ENCODE measurements around the gene FAM20B. TPM values are rescaled to one million over a fixed set of nuclear protein-coding genes. Genes with fewer than 3 reads are reported as not detected.

FAM20B gene
- polyA plus RNA-seq, 3 donors: 7.1 to 17.4 (median 15.5) TPM

GRCh38 chr1:179082333-179082998 lies 56.8 kb downstream of the FAM20B start:
- WGBS, 3 donors: 0 to 1% (median 0%) methylated on average over 38 to 52 of the region's 52 CpGs

DNA sequence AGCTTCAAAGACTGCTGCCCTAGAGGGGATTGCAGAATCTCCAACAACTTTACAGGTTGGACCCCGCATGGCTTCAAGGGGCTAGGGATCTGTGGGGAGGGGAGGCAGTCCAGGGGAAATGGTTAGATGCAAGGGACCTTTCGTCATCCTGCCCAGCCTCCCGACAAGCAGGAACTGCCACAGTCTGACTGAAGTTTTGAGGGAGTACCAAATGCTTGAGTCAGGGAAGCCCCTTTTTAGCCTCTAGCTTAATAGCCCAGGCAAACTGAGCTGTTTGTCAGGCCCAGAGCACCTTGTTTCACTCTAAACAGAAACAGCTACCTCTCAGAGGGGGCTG lies 57.3 kb downstream of the FAM20B start:
- no peak overlapping the region for H3K27ac ChIP-seq (ENCODE audit: low read depth, low read length)
- 2 to 5% (median 5%) methylated on average over 3 of the region's 3 CpGs for WGBS, 3 donors

More at GRCh38 chr1:179082333-179082998, 56.8 kb downstream of the FAM20B start:
- no peak overlapping the region for H3K27ac ChIP-seq (ENCODE audit: low read depth, low read length)

DNA sequence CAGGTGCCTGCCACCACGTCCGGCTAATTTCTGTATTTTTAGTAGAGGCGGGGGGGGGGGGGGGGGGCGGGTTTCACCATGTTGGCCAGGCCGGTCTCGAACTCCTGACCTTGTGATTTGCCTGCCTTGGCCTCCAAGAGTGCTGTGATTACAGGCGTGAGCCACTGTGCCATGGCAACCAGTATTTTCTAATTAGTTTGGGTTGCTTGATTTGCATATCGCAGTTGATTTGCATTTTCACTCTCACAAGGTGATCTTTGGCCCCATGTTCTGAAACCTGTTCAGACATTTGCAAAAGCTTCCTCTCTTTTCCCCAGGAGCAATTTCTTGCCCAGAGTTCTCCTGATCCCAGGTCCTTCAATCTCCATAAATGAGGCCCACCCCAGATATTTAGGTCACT lies 57.8 kb downstream of the FAM20B start:
- no peak overlapping the region for H3K27ac ChIP-seq (ENCODE audit: low read depth, low read length)
- WGBS, 3 donors: 64 to 91% (median 87%) methylated on average over 6 to 8 of the region's 8 CpGs

DNA sequence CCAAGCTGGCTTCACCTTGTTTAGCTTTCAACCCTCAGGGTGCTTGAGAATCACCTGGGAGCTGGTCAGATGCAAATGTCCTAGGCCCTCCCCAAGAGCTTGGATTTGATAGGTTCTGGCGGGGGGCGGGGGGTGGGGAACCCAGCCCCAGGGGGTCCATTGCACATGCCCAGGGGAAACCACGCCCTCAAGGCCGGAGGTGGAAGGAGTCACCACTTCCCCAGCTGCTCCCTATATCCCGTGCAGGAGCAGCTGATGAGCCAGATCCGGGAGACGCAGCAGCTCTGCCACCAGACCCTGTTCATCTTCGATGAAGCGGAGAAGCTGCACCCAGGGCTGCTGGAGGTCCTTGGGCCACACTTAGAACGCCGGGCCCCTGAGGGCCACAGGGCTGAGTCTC lies 62.0 kb downstream of the FAM20B start:
- no peak overlapping the region for H3K27ac ChIP-seq (ENCODE audit: low read depth, low read length)
- 61 to 74% (median 72%) methylated on average over 11 of the region's 11 CpGs for WGBS, 3 donors

DNA sequence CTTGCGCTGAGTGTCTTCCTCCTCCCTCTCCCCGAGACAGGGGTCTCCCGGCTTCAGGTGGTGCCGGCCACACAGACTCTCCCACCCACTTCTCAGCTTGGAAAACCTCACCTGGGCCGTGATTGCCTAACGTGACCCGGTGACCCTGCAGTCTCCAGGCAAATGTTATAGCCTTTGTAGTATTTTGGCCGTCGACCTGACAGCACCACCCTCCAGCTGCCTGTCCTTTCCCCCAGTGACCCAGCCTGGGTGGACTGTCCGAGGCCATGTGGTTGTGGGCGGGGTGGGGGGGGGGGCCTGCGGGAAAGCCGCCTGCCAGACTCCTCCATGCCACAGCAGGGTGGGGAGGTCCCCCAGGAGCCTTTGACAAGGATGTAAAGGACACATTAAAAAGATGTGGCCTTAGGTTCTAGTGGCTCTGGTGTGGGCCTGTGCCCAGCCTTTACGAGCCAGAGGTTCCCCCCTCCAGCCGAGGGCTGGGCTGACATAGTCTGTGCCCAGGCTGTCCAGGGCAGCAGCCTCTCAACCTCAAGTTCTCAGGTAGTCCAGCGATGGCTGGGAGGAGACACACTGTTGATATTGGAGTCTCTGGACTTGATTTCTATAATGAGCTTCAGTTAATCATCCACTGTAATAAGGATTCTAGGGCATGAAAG lies 64.3 kb downstream of the FAM20B start:
- 51 to 79% (median 70%) methylated on average over 14 to 16 of the region's 16 CpGs for WGBS, 3 donors
- H3K27ac ChIP-seq (ENCODE audit: low read depth, low read length): no peak overlapping the region

- WGBS, 3 donors: 53 to 71% (median 65%) methylated on average over 8 of the region's 8 CpGs
- no peak overlapping the region for H3K27ac ChIP-seq (ENCODE audit: low read depth, low read length)
Measured at GRCh38 chr1:179090522-179090921, 64.8 kb downstream of the FAM20B start.

DNA sequence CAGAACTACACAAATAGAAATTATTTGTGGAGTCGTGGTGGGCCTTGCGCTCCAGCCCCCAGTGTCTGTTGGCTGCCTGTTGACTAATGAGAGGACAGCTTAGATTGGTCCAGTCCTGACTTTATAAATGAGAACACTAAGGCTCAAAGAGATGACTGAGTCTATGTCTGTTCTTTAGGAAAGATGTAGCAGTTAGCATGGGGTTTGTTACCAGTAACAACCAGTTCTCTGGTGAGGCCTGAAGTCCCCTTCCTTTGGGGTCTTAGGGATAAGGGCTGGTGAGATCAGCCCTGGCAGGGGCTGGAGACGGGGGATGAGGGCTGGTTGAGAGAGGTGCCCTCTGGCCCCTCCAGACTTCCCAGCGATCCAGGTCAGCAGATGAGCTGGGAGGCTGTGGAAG lies 65.2 kb downstream of the FAM20B start:
- H3K27ac ChIP-seq (ENCODE audit: low read depth, low read length): no peak overlapping the region
- 79 to 87% (median 83%) methylated on average over 4 of the region's 4 CpGs for WGBS, 3 donors

DNA sequence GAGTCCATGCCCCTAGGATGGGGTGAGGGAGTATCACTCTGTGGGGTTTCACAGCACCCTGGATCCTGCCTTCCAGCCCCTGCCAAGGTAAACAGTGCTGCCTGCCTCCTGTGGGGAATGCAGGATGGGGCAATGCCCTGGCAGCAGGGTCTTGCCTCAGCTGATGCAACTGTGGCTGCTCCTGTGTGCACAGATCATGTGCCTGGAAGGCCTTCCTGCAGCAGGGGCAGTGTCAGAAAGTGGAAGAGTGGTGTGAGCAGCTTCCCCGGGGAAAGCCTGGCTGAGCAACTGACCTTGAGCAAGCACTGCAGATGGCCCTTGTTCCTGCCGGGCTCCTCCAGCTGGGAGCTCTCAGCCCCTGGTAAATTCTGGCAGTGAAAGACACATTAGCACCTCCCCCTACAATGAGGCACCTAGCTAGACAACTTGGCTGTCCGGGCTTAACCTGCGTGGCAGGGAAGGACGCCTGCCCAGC lies 66.0 kb downstream of the FAM20B start:
- WGBS, 3 donors: 12 to 42% (median 23%) methylated on average over 5 of the region's 5 CpGs
- H3K27ac ChIP-seq (ENCODE audit: low read depth, low read length): no peak overlapping the region

- 88 to 90% (median 89%) methylated on average over 9 of the region's 9 CpGs for WGBS, 3 donors
- H3K27ac ChIP-seq (ENCODE audit: low read depth, low read length): no peak overlapping the region
Measured at GRCh38 chr1:179092896-179093461, 67.3 kb downstream of the FAM20B start.

DNA sequence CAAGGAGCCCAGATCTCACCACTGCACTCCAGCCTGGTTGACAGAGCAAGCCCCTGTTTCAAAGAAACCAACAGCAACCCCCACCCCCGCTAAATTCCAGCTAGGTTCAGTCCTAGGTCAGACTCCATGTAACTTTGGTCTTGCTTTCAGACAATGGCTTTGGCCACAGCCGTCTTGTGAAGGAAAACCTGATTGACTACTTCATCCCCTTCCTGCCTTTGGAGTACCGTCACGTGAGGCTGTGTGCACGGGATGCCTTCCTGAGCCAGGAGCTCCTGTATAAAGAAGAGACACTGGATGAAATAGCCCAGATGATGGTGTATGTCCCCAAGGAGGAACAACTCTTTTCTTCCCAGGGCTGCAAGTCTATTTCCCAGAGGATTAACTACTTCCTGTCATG lies 69.1 kb downstream of the FAM20B start:
- no peak overlapping the region for H3K27ac ChIP-seq (ENCODE audit: low read depth, low read length)
- WGBS, 3 donors: 66 to 79% (median 78%) methylated on average over 5 of the region's 5 CpGs

DNA sequence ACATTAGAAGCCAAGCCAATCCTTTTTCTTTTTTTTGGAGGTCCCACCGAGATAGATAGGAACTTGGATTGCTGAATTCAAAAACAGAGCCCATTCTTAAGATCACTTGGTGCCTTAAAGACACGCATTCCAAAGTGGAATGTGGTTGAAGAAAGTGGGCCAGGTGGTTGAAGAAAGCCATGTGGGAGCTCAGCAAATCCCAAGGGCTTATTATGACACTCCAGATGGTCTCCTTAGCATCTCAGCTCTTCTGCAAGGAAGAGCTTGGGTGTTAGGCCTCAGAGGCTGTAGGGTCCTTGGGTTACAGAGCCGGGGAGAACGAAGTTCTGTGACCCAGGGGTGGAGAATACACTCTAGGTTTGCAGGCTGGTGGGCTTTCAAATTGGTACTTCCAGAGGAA lies 69.7 kb downstream of the FAM20B start:
- no peak overlapping the region for H3K27ac ChIP-seq (ENCODE audit: low read depth, low read length)
- WGBS, 3 donors: 85 to 91% (median 91%) methylated on average over 4 of the region's 4 CpGs

- WGBS, 3 donors: 64 to 89% (median 84%) methylated on average over 3 of the region's 3 CpGs
- H3K27ac ChIP-seq (ENCODE audit: low read depth, low read length): no peak overlapping the region
Measured at GRCh38 chr1:179095924-179096323, 70.2 kb downstream of the FAM20B start.

DNA sequence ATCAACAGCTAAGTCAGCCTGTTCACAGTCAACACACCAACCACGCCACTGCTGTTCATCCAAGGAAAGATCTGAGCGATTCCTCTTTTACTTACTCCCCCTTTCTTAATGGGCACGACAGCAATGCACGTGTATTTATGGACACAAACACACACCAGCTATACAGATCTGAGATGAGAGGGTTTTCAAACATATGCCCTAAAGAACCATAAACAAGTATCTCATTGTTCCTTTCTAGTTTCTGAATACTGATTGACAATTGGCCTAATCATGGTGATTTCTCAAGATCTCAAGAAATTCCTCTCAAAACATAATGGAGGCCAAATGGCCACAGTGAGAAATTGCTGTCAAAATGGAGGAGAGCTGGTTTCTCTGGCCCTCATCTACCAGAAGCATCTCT lies 74.2 kb downstream of the FAM20B start:
- no peak overlapping the region for H3K27ac ChIP-seq (ENCODE audit: low read depth, low read length)
- WGBS, 3 donors: 92 to 97% (median 93%) methylated on average over 4 of the region's 4 CpGs

- 89 to 93% (median 90%) methylated on average over 4 of the region's 4 CpGs for WGBS, 3 donors
- H3K27ac ChIP-seq (ENCODE audit: low read depth, low read length): no peak overlapping the region
Measured at GRCh38 chr1:179101566-179101965, 75.9 kb downstream of the FAM20B start.

GRCh38 chr1:179103999-179104398 lies 78.3 kb downstream of the FAM20B start:
- H3K27ac ChIP-seq (ENCODE audit: low read depth, low read length): no peak overlapping the region
- 93 to 97% (median 96%) methylated on average over 1 of the region's 1 CpG for WGBS, 3 donors

DNA sequence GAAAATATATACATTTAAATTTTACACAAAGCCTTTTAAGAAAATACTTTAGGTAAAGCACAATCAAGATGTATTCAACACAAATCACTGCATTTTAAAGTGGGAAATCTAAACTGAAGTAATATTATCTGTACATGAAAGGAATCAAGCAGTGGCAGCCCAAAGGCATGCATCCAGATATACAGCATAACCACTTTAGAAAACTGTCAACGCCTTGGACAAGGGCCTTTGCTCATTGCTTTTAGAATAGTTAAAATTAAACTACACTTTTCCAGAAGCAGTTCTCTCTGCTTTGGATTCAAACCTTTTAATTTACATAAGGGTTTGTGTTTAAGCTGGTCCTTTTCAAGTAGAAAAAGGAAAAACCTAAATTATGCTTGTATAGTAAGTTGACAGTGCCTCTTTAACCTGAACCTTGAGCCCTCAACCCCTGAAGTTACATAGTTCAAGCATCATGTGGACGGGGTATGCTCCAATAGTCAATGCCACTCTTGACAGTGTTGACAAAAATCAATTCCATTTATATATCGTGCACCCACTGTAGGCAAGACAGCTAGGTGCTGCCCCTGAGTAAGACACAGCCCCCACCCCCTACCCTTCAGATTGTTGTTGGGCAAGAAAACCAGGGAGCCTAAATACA lies 79.0 kb downstream of the FAM20B start:
- 90 to 95% (median 94%) methylated on average over 3 of the region's 3 CpGs for WGBS, 3 donors

GRCh38 chr1:179105393-179105792 lies 79.7 kb downstream of the FAM20B start:
- H3K27ac ChIP-seq (ENCODE audit: low read depth, low read length): no peak overlapping the region
- 48 to 84% (median 81%) methylated on average over 7 of the region's 7 CpGs for WGBS, 3 donors

More for the DNA sequence above, 79.0 kb downstream of the FAM20B start:
- no peak overlapping the region for H3K27ac ChIP-seq (ENCODE audit: low read depth, low read length)

DNA sequence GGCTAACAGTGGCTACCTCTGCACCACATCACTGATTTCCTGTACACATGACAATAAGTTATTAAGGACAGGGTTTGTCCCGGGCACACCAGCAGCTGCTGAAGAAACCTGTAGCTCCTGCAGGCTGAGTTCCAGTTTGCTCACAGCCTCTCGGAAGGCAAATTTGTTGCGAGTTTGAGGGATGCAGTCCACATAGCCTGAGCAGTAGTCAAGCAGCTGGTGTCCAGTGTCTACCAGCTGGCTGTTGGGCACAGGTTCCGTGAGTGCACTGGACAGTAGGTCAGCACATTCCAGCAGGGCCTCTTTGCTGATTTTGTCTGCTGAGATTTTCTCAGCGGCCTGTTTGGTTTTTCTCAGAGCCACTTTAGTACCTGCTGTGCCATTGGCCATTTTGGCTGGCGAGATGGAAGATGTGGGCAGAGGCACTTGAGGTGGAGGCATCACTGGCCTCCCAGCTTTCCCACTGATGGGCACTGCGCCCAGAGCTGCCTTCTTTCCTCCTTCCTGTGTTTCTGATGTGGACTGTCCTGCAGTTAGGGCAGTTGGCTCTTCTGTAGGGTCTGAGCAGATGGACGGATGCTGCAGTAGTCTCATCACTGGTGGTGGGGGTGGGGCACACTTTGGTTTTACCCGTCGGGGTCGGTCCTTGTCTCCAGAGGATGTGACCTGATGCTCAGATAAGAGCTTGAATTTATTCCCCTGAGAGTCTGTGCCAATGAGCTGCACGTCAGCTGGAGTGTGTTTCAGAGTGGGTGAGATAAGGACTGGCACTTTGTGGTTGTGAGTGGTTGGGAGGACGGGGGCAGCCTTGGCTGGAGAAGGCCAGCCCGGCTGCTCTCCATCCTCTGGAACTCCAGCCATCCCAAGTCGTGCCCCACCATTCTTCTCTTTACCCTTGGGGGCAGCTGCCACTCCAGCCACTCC lies 82.3 kb downstream of the FAM20B start:
- H3K27ac ChIP-seq (ENCODE audit: low read depth, low read length): no peak overlapping the region
- 82 to 89% (median 86%) methylated on average over 15 of the region's 15 CpGs for WGBS, 3 donors
